SK-N-SH treated with all-trans-retinoic acid at 6 μM for 48 hours (cell line): ENCODE results near the gene XRCC2.
A peak's percentile ranks its signal among the peaks of the same experiment; 100 is the strongest.

Experiments
- ATAC-seq: fragments of 200-7000 bp; cut with Tn5 transposase; 3 replicates; pipeline ENCODE4 v1.9.1; 2020; ENCODE audit warnings: mild to moderate bottlenecking, moderate library complexity
- ARNTL ChIP-seq: fragments of 450-650 bp; formaldehyde crosslinking; IDR thresholded peaks from 2 replicates; pipeline ENCODE4 v1.5.0; 2020; ENCODE audit warnings: low read depth, mild to moderate bottlenecking, moderate library complexity, borderline replicate concordance
- BACH2 ChIP-seq: fragments of 250-450 bp; sonication (Bioruptor Pico); IDR thresholded peaks from 2 replicates; pipeline ENCODE4 v1.9.0; 2021; ENCODE audit warnings: mild to moderate bottlenecking, borderline replicate concordance
- CSDC2 ChIP-seq: fragments of 250-450 bp; sonication (Bioruptor Pico); IDR thresholded peaks from 2 replicates; pipeline ENCODE4 v1.5.0; 2020; ENCODE audit warnings: mild to moderate bottlenecking, moderate library complexity
- CSRNP3 ChIP-seq: fragments of 250-450 bp; sonication (Bioruptor Pico); IDR thresholded peaks from 2 replicates; pipeline ENCODE4 v1.5.1; 2021; ENCODE audit warnings: mild to moderate bottlenecking, moderate library complexity
- ESRRG ChIP-seq: fragments of 250-450 bp; sonication (Bioruptor Pico); IDR thresholded peaks from 2 replicates; pipeline ENCODE4 v1.6.1; 2021; ENCODE audit warnings: mild to moderate bottlenecking
- GLIS3 ChIP-seq: fragments of 250-450 bp; sonication (Bioruptor Pico); IDR thresholded peaks from 2 replicates; pipeline ENCODE4 v1.5.0; 2020; ENCODE audit warnings: mild to moderate bottlenecking, moderate library complexity
- ISL1 ChIP-seq: fragments of 250-450 bp; sonication (Bioruptor Pico); IDR thresholded peaks from 2 replicates; pipeline ENCODE4 v2.1.2; 2022; ENCODE audit warnings: mild to moderate bottlenecking, moderate library complexity
- OSR1 ChIP-seq: fragments of 250-450 bp; sonication (Bioruptor Pico); IDR thresholded peaks from 2 replicates; pipeline ENCODE4 v1.8.0; 2022; ENCODE audit warnings: moderate library complexity, mild to moderate bottlenecking, inconsistent platforms
- PATZ1 ChIP-seq: fragments of 250-450 bp; sonication (Bioruptor Pico); IDR thresholded peaks from 2 replicates; pipeline ENCODE4 v1.8.0; 2020; ENCODE audit warnings: mild to moderate bottlenecking, moderate library complexity, borderline replicate concordance
- PPARA ChIP-seq: fragments of 250-450 bp; sonication (Bioruptor Pico); IDR thresholded peaks from 2 replicates; pipeline ENCODE4 v1.5.0; 2020; ENCODE audit warnings: mild to moderate bottlenecking, borderline replicate concordance
- RARB ChIP-seq: fragments of 250-450 bp; sonication (Bioruptor Pico); IDR thresholded peaks from 2 replicates; pipeline ENCODE4 v1.8.0; 2021; ENCODE audit warnings: mild to moderate bottlenecking, moderate library complexity
- SNAI2 ChIP-seq: fragments of 250-450 bp; sonication (Bioruptor Pico); IDR thresholded peaks from 2 replicates; pipeline ENCODE4 v1.5.0; 2020; ENCODE audit warnings: mild to moderate bottlenecking, moderate library complexity
- TCF4 ChIP-seq: fragments of 250-450 bp; sonication (Bioruptor Pico); IDR thresholded peaks from 2 replicates; pipeline ENCODE4 v1.8.0; 2021; ENCODE audit warnings: mild to moderate bottlenecking, moderate library complexity, borderline replicate concordance
- TOX ChIP-seq: fragments of 250-450 bp; sonication (Bioruptor Pico); IDR thresholded peaks from 2 replicates; pipeline ENCODE4 v1.8.0; 2021; ENCODE audit warnings: mild to moderate bottlenecking, moderate library complexity, borderline replicate concordance
- TSHZ2 ChIP-seq: fragments of 250-450 bp; sonication (Bioruptor Pico); IDR thresholded peaks from 2 replicates; pipeline ENCODE4 v1.5.0; 2020; ENCODE audit warnings: mild to moderate bottlenecking, moderate library complexity
- ZC3H10 ChIP-seq: fragments of 250-450 bp; sonication (Bioruptor Pico); IDR thresholded peaks from 2 replicates; pipeline ENCODE4 v1.5.1; 2021; ENCODE audit warnings: mild to moderate bottlenecking, moderate library complexity
- ZFP3 ChIP-seq: fragments of 250-450 bp; sonication (Bioruptor Pico); IDR thresholded peaks from 2 replicates; pipeline ENCODE4 v1.5.0; 2020; ENCODE audit warnings: mild to moderate bottlenecking, moderate library complexity
- ZFP30 ChIP-seq: fragments of 450-650 bp; formaldehyde crosslinking; IDR thresholded peaks from 2 replicates; pipeline ENCODE4 v1.5.0; 2022; ENCODE audit warnings: mild to moderate bottlenecking, moderate library complexity
- ZNF565 ChIP-seq: fragments of 450-650 bp; formaldehyde crosslinking; conservative IDR thresholded peaks from 2 replicates; pipeline ENCODE4 v1.5.0; 2020; ENCODE audit warnings: low read depth, mild to moderate bottlenecking, moderate library complexity
- ZNF70 ChIP-seq: fragments of 450-650 bp; formaldehyde crosslinking; IDR thresholded peaks from 2 replicates; pipeline ENCODE4 v1.5.0; 2020; ENCODE audit warnings: mild to moderate bottlenecking, moderate library complexity
- ZNF8 ChIP-seq: fragments of 450-650 bp; formaldehyde crosslinking; IDR thresholded peaks from 2 replicates; pipeline ENCODE4 v1.5.0; 2020; ENCODE audit warnings: mild to moderate bottlenecking, moderate library complexity
- TF ChIP-seq, protein P1 (sequence below): fragments of 250-450 bp; sonication (Bioruptor Pico); IDR thresholded peaks from 2 replicates; pipeline ENCODE4 v1.5.1; 2020; ENCODE audit warnings: low read depth, mild to moderate bottlenecking, moderate library complexity

XRCC2 gene

DNA sequence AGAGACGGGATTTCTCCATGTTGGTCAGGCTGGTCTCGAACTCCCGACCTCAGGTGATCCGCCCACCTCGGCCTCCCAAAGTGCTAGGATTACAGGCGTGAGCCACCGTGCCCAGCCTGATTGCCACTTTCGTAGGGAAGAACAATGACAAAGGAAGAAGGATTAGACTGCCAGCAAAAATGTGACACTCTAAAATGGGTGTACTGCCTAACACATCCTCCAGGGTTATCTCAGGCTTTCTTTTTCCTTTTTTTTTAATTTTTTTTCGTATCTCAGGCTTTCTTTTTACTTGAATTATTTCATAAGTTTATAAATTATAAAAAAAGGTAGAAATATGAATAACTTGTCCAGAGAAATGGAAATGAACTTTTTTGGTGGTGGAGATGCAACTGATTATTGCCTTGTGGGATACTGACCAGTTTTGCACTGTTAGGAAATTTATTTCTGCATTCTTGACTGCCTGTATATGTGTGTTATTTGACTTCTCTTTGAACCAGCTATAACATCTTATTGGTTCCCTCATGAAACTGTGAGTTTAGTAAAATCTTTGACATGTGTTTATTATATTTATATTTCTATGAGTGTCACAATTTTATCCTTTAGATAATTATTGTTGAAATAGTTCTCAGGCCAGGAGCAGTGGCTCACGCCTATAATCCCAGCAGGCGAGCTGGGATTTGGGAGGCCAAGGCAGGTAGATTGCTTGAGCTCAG, 56.8 kb downstream of the XRCC2 start:
- ATAC-seq: no peak
- TF ChIP-seq TCF4 (CRISPR knock-in tag) (no peak), BACH2 (CRISPR knock-in tag) (no peak), ESRRG (CRISPR knock-in tag) (no peak)
- TF ChIP-seq, protein P1, sequence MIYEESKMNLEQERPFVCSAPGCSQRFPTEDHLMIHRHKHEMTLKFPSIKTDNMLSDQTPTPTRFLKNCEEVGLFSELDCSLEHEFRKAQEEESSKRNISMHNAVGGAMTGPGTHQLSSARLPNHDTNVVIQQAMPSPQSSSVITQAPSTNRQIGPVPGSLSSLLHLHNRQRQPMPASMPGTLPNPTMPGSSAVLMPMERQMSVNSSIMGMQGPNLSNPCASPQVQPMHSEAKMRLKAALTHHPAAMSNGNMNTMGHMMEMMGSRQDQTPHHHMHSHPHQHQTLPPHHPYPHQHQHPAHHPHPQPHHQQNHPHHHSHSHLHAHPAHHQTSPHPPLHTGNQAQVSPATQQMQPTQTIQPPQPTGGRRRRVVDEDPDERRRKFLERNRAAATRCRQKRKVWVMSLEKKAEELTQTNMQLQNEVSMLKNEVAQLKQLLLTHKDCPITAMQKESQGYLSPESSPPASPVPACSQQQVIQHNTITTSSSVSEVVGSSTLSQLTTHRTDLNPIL (CRISPR knock-in tag): no peak

DNA sequence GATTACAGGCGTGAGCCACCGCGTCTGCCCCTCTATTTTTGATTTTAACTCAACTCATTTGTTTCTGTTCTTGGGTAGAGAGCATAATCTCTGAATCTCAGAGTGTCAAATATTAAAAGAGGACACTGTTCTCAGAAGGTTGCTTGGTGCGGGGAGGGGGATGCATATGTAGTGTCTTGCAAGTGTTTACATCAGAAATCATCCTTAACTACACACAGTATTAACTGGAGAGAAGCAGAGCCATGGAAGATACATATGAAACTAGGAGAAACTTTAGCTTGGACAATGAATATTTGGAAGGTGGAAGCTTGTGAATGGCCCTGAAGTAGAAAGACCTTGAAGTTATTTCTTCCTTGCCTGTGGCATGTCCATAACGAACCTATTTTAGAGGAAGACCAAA, 57.5 kb downstream of the XRCC2 start:
- TF ChIP-seq ZNF565 (CRISPR knock-in tag) (no peak), GLIS3 (CRISPR knock-in tag) (no peak), CSDC2 (CRISPR knock-in tag) (no peak), ISL1 (CRISPR knock-in tag) (no peak), TOX (no peak), OSR1 (CRISPR knock-in tag) (no peak), ZFP30 (CRISPR knock-in tag) (no peak)
- ATAC-seq: no peak

GRCh38 chr7:152617056-152617455, 58.9 kb downstream of the XRCC2 start:
- TF ChIP-seq ZFP30 (CRISPR knock-in tag): no peak
- peak; percentile 92 for TF ChIP-seq ZNF70 (CRISPR knock-in tag)
- no peak for ATAC-seq

DNA sequence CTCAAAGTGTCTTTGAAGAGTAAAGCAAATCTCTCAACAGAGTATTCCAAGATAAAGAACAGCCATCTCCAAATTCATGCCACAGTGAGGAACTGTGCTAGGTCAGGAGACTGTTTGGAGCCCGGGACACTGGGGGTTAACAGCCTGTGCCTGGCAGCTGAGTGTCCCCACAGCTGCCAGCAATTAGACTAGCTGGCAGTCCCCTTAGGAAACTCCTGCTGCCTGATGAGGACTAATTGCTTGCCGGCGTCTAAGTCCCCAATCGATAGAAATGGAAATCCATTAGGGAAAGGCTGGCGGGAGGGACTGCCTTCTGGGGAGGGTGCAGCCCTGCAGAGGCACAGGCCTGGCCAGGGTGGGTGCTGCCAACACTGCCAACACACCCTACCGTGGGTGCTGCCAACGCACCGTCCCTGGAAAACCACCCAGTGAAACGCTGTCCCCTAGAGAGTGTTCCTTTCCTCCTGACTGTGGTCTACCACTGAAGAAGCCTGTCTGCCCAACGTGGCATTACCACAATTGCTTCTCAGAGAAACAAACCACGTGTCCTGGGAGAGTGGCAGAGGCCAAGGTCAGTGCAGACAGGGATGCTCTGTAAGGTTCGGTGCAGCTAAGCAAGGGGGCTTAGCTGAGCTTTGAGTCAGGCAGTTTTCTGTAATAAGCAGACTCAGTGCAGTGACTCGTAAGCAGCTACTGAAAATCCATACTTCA, 60.8 kb downstream of the XRCC2 start:
- peak; percentile 82 for ATAC-seq
- TF ChIP-seq ZNF8 (CRISPR knock-in tag) (no peak), TSHZ2 (CRISPR knock-in tag) (peak; percentile 48; the same call in 1 of the 2 replicates), TCF4 (CRISPR knock-in tag) (peak; percentile 76), ZNF70 (CRISPR knock-in tag) (0 out of 2 replicates have a peak, but pooled peaks have one; percentile 30)

DNA sequence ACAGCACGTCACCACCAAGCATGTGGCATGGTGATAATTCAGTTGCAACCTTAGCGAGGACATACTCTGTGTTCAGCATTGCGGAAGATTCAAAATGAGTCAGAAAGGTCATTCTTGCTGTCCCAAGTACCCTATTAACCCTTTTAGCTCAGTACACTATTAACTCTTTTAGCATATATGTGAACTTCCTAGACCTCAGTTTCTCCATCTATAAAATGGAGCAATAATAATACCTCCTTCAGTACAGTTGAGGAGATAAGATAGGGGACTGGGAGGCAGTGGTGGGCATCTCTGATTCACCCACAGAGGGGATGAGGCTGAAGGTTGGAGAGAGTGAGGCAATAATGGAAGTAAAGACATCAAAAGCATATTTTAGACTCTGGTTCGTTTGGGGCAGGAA, 67.3 kb downstream of the XRCC2 start:
- TF ChIP-seq PPARA (no peak), TOX (no peak), OSR1 (CRISPR knock-in tag) (no peak), SNAI2 (no peak), ZC3H10 (no peak), ZFP3 (CRISPR knock-in tag) (no peak), BACH2 (CRISPR knock-in tag) (no peak), PATZ1 (CRISPR knock-in tag) (no peak), GLIS3 (CRISPR knock-in tag) (no peak), ZNF8 (CRISPR knock-in tag) (no peak), RARB (CRISPR knock-in tag) (no peak), CSRNP3 (CRISPR knock-in tag) (no peak), ISL1 (CRISPR knock-in tag) (no peak), ARNTL (no peak), ZNF70 (CRISPR knock-in tag) (no peak), CSDC2 (CRISPR knock-in tag) (no peak), ZFP30 (CRISPR knock-in tag) (no peak), ESRRG (CRISPR knock-in tag) (no peak)
- ATAC-seq: no peak
